DOHH2 (cell line): Measurements from ENCODE around the gene NKG7.

Experiments
- H3F3A ChIP-seq: fragments of 200-600 bp; sonication (generic), shearing (Covaris generic); 2 replicates; pipeline ENCODE4 v1.6.0; 2016; ENCODE audit warnings: antibody characterized with exemption, mild to moderate bottlenecking; ENCODE audit not compliant: control insufficient read depth, insufficient read depth
- H3K27ac ChIP-seq: fragments of 200-600 bp; sonication (generic); 2 replicates; pipeline ENCODE4 v1.5.1; 2014; ENCODE audit warnings: low read depth, mild to moderate bottlenecking, low read length, moderate library complexity
- H3K27me3 ChIP-seq: fragments of 200-600 bp; sonication (generic); 2 replicates; pipeline ENCODE4 v1.6.1; 2014; ENCODE audit warnings: mild to moderate bottlenecking, low read length, mixed read lengths; ENCODE audit not compliant: control insufficient read depth
- H3K36me3 ChIP-seq: fragments of 200-600 bp; sonication (generic); 2 replicates; pipeline ENCODE4 v1.6.1; 2014; ENCODE audit warnings: mild to moderate bottlenecking, low read length, moderate library complexity, mixed read lengths; ENCODE audit not compliant: control insufficient read depth
- H3K4me1 ChIP-seq: fragments of 200-600 bp; sonication (generic); 2 replicates; pipeline ENCODE4 v1.6.1; 2014; ENCODE audit warnings: mild to moderate bottlenecking, low read length, mixed read lengths; ENCODE audit not compliant: control insufficient read depth
- H3K4me2 ChIP-seq: fragments of 200-600 bp; sonication (generic); 2 replicates; pipeline ENCODE4 v1.6.0; 2014; ENCODE audit warnings: mild to moderate bottlenecking, low read length, moderate library complexity
- H3K4me3 ChIP-seq: fragments of 200-600 bp; sonication (generic); 2 replicates; pipeline ENCODE4 v1.5.1; 2014; ENCODE audit warnings: mild to moderate bottlenecking, low read length, mixed read lengths
- H3K79me2 ChIP-seq: fragments of 200-600 bp; sonication (generic); 2 replicates; pipeline ENCODE4 v1.6.1; 2014; ENCODE audit warnings: mild to moderate bottlenecking, low read length, mixed read lengths; ENCODE audit not compliant: control insufficient read depth
- H3K9me2 ChIP-seq: fragments of 200-600 bp; sonication (generic); replicated peaks from 2 replicates; pipeline ENCODE4 v1.6.1; 2014; ENCODE audit warnings: mild to moderate bottlenecking, low read length, mixed read lengths; ENCODE audit not compliant: control insufficient read depth
- H3K9me3 ChIP-seq: fragments of 200-600 bp; sonication (generic); 2 replicates; pipeline ENCODE4 v1.6.1; 2014; ENCODE audit warnings: antibody characterized with exemption, low read length, mixed read lengths; ENCODE audit not compliant: control insufficient read depth, insufficient read depth
- H4K20me1 ChIP-seq: fragments of 200-600 bp; sonication (generic); 2 replicates; pipeline ENCODE4 v1.6.0; 2014; ENCODE audit warnings: low read depth, mild to moderate bottlenecking, antibody characterized with exemption, low read length, moderate library complexity; ENCODE audit not compliant: control insufficient read depth, insufficient read depth
- CTCF ChIP-seq: fragments of 200-600 bp; sonication (generic); IDR thresholded peaks from one replicate; pipeline ENCODE4 v1.5.1; 2014; ENCODE audit warnings: antibody characterized with exemption, mild to moderate bottlenecking, low read depth, low read length; ENCODE audit not compliant: poor library complexity, severe bottlenecking
- EZH2phosphoT487 ChIP-seq: fragments of 200-600 bp; sonication (generic); IDR thresholded peaks from 2 replicates; pipeline ENCODE4 v1.6.1; 2017; ENCODE audit warnings: borderline replicate concordance, mild to moderate bottlenecking, antibody characterized with exemption, low read length, moderate library complexity, mixed read lengths

Gene NKG7

GRCh38 chr19:51345076-51345620, 27.3 kb downstream of the NKG7 start:
- Histone ChIP-seq H4K20me1 (no peaks in the 10 kb centered on the region), H3F3A (peaks cover 10% of the 10 kb centered on the region; the same call in 1 of the 2 replicates), H3K4me2 (no peak overlapping the region), H3K79me2 (no peaks in the 10 kb centered on the region), H3K9me3 (no peaks in the 10 kb centered on the region), H3K27ac (no peak overlapping the region), H3K4me3 (no peak overlapping the region), H3K27me3 (no peaks in the 10 kb centered on the region; the same call in 1 of the 2 replicates), H3K4me1 (0 out of 2 replicates have a peak, but pooled peaks cover 5% of the 10 kb centered on the region), H3K9me2 (no peaks in the 10 kb centered on the region), H3K36me3 (peaks cover 6% of the 10 kb centered on the region; the same call in 1 of the 2 replicates)
- TF ChIP-seq EZH2phosphoT487 (no peak), CTCF (no peak)

DNA sequence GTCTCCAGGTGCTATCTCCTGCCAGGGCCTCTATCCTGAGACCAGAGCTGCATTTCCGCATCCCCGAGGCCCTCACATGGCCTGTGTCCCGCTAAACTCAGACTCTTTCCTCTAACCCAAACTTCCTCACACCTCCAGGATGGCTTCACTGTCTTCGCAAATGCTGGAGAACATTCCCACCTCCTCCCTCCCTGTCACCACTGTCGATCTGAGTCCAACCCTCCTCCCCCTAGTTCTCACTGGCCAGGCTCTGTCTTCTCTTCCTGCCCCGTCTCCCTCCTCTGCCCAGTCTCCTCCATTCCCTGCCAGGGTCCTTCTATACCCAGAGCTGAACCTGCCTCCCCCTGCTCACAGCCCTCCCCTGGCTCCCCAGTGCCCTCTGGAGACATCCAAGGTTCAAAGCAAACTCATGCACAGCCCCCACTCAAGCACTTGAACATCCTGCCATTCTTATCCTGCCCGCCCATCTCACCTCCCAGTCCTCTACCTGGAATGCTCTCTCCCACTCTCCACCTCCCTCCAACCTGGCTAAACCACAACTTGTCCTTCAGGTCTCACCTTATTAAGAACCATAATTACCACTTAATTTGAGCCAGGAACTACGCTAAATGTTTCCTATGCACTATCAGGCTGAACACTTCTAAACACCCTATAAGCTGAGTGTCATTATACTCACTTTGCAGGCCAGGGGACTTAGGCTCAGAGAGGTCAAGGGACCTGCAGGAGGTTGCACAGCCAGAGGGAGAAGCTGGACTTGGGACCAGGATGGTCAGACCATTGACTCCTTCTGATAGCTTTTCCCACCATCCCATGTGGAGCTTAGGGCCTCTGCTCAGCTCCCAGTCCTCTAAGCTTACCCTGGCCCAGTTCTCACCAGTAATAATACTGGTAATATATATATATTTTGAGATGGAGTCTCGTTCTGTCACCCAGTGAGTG, 29.6 kb downstream of the NKG7 start:
- Histone ChIP-seq H3K4me2 (no peak overlapping the region), H3K9me2 (no peaks in the 10 kb centered on the region), H3K79me2 (no peaks in the 10 kb centered on the region), H3K27ac (no peak overlapping the region), H3K4me1 (peaks cover 17% of the 10 kb centered on the region), H3K27me3 (peaks cover 2% of the 10 kb centered on the region; the same call in 1 of the 2 replicates), H3F3A (peaks cover 5% of the 10 kb centered on the region; the same call in 1 of the 2 replicates), H3K4me3 (no peak overlapping the region), H3K9me3 (no peaks in the 10 kb centered on the region), H4K20me1 (no peaks in the 10 kb centered on the region), H3K36me3 (peaks cover 6% of the 10 kb centered on the region; the same call in 1 of the 2 replicates)
- no peak for TF ChIP-seq EZH2phosphoT487
- TF ChIP-seq CTCF: no peak

DNA sequence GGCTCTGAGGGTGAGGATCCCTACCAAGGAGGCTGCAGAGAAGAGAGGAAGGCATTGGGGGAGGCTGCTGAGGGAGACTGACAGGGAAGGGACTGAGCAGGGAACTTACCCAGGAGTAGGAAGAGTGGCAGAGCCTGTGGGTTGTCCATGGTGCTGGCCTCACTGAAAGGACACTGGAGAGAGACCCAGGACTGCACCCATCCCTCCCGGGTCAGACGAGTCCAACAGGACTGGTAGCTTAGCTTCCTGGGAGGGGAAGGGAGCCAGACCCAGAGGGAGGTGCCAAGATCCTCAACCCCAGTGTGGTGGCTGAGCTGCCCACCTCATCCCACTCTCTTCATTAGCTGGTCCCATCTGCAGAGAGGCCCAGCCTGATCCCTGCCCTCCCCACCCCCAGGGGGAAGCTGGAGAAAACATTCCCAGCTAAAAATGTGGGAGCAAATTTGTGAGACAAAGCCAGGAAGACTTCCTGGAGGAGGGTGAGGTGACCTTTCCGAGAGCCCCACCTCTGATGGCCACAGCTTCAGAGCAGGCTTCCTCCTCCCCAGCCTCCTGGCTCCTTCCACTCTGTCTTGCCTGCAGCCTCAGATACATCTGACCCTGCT, 30.4 kb downstream of the NKG7 start, which contains the start of gene VSIG10L:
VSIG10L (minus strand) TSS at position 164 of the 605 bp plus-strand sequence; CDS start at position 149, 15 bp downstream.
- peaks cover 6% of the 10 kb centered on the region; the same call in 1 of the 2 replicates for H3K36me3 ChIP-seq
- H3K9me2 ChIP-seq: no peaks in the 10 kb centered on the region
- H3K27me3 ChIP-seq: peaks cover 2% of the 10 kb centered on the region; the same call in 1 of the 2 replicates
- H3K9me3 ChIP-seq: no peaks in the 10 kb centered on the region
- TF ChIP-seq EZH2phosphoT487 (no peak), CTCF (no peak)
- no peak within 1 kb of the TSS for H3K27ac ChIP-seq
- H4K20me1 ChIP-seq: no peaks in the 10 kb centered on the region
- H3K4me1 ChIP-seq: peaks cover 17% of the 10 kb centered on the region
- H3F3A ChIP-seq: peaks cover 5% of the 10 kb centered on the region; the same call in 1 of the 2 replicates
- no peak within 1 kb of the TSS for H3K4me2 ChIP-seq
- H3K4me3 ChIP-seq: no peak within 1 kb of the TSS
- H3K79me2 ChIP-seq: no peaks in the 10 kb centered on the region
